ACHN (cell line): ENCODE data around the gene STRN4.
A peak's percentile ranks its signal among the peaks of the same experiment; 100 is the strongest.

ENCODE experiments used
- DNase-seq: peaks from one replicate; pipeline ENCODE4 v3.0.0-alpha.2; 2015
- in situ Hi-C: cut with HindIII; loops from 2 replicates; pipeline ENCODE4 v1.10.0; 2017; ENCODE audit warnings: low sequenced_read_pairs, low pct_ligation_motif_present, low pct_unique_long_range_greater_than_20kb

Gene STRN4

DNA sequence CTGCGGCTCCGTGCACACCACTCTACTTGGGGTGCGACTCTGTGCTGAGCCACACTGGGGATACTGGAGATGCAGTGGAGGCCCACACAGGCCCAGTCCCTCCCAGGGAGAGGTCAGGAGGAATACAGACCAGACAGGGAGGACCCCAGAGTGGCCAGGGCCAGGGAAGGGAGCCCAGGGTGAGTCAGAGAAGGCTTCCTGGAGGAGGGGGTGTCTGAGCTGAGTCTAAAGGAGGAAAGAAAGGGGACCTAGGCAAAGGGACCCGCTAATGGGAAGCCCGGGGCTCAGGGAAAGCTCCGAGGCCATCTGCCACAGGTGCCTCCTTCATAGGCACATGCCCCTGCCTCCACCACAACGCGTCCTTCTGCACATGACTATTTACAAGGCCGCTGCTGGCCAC is 16.1 kb downstream of the STRN4 start:
- DNase-seq: no peak
- in situ Hi-C loops: no loop called here

GRCh38 chr19:46729696-46730095 is 16.6 kb downstream of the STRN4 start:
- in situ Hi-C loops: no loop called here

DNA sequence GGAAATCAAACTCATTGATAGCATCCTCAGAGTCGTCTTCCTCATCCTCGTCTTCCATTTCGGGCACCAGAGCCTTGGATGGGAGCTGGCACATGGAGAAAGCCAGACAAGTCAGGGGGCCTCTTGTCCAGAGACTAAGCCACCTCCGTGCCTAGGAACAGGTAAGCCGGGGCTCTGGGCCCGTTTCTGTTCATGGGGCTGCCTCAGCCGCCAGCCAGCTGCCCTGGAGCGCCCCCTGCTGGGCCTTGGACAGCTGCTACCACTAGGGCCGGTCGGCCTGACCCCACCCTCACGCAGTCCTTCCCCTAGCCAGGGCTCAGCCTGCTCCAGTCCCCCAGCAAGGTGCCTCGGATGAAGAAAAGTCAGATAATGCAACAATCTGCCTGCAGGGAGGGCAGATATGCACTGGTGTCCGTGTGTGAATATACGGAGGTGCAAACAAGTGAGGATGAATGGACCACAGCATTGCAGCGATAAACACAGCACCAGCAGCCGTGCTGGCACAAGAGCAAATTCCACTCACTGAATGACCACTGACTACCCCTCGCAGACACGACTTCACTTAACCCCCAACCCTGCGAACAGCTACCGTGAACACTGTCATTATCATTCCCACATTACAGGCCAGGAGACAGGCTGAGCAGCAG is 17.4 kb downstream of the STRN4 start:
- in situ Hi-C loops: no loop called here
- peak; percentile 39 for DNase-seq

More at GRCh38 chr19:46729696-46730095, 16.6 kb downstream of the STRN4 start:
- DNase-seq: no peak

DNA sequence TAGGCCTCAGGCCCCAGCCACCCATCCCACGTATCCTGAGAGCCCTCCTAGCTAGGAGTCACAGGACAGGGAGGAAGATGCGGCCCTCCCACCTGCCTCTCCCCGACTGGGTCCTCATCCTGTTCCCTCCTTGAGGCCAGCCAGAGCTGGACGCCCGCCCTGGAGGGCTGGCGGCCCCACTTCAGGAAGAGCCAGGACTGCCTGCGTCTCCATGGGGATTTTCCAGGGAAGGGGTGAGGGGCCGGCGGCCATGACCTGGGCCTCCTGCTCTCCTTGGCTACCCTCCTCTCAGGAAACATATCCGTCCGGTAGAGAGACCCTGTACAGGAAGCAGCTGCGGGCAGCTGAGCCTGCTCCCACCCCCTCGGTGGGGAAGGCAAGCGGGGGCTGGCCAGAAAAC is 18.0 kb downstream of the STRN4 start:
- in situ Hi-C loops: no loop called here
- DNase-seq: no peak

- in situ Hi-C loops: no loop called here
- DNase-seq: no peak
These were observed 18.5 kb downstream of the STRN4 start for GRCh38 chr19:46727757-46728156.

GRCh38 chr19:46726971-46727501 is 19.2 kb downstream of the STRN4 start:
- in situ Hi-C loops: no loop called here
- no peak for DNase-seq

DNA sequence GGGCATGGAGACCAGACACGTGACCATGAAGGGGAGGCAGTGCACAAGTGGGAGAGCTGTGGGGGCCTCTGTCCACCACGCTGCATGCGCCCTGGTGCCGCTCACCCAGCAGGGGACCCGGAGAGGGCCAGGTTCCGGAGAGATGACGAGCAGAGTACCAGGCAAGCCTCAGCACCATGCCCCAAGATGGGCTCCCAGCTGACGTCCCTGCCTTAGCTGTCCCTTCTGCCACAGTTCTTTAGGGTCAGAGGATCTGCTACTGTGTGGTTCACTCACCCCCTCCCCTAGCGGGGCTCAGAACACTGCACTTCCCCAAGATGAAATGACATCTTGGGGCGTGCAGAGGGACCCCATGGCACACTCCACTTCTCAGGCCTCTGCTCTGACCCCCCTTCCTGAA is 19.7 kb downstream of the STRN4 start:
- in situ Hi-C loops: no loop called here
- no peak for DNase-seq

DNA sequence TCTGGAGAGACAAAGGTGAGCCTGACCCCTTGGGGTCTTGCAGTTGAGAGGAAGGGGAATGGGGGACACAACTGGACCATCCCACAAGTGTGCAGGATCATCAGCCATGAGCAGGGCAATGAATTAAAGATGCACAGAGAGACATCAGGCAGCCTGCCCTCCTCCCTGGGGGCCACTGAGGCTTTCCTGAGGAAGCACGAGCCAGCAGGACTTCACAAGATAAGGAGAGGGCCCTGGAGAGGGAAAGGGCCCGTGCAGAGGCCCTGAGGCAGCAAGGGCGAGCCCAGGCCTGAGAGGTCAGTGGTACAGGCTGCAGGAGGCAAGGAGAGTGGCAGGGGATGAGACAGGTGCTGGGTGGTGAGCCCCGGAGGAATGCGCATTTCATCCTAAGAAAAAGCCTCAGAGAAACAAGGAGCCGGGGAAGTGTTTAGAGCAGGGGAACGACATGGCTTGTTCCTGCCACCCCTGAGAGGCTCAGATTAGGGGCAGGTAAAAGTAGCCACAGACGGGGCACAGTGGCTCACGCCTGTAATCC is 20.3 kb downstream of the STRN4 start:
- in situ Hi-C loops: no loop called here
- no peak for DNase-seq

DNA sequence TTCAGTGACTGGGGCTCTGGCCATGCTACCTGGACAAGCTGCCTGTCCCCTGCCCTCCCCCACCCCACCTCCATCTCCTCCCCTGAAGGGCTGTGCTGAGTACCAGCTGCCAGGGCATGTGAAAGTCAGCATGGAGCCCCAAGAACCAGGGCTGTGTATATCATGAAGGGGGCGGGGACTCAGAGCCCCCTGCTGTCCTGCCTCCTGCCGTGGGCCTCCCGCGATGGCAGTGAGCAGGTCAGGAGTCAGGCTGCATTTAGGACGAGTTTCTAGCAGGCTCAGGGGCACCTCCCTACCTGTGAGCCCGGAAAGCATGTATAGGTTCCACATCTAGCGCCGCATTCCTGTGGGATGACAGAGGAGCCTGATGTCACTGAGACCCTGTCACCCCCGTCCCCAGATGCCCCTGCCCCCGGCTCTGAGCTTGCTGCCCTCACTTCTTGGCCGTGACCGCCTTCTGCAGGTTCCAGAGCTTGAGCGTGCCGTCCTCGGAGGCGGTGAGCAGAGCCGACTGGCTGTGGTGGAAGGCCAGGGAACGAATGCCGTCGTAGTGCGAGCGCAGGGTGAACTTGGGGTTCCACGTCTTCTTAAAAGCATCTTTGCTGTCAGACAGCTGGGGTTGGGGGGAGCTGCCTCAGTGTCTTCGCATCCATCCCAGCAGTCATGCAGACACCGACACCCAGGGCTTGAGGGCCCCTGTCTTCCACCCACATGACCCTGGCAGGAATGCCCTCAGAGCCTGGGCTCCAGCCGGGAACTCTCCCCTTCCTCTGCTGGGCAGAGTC is 21.0 kb downstream of the STRN4 start:
- DNase-seq: no peak
- in situ Hi-C loops: no loop called here

GRCh38 chr19:46724468-46724867 is 21.8 kb downstream of the STRN4 start:
- DNase-seq: no peak
- in situ Hi-C loops: no loop called here

GRCh38 chr19:46723471-46723870 is 22.8 kb downstream of the STRN4 start:
- DNase-seq: no peak
- in situ Hi-C loops: no loop called here

- in situ Hi-C loops: no loop called here
- no peak for DNase-seq
These were observed 23.2 kb downstream of the STRN4 start for GRCh38 chr19:46723023-46723461.

DNA sequence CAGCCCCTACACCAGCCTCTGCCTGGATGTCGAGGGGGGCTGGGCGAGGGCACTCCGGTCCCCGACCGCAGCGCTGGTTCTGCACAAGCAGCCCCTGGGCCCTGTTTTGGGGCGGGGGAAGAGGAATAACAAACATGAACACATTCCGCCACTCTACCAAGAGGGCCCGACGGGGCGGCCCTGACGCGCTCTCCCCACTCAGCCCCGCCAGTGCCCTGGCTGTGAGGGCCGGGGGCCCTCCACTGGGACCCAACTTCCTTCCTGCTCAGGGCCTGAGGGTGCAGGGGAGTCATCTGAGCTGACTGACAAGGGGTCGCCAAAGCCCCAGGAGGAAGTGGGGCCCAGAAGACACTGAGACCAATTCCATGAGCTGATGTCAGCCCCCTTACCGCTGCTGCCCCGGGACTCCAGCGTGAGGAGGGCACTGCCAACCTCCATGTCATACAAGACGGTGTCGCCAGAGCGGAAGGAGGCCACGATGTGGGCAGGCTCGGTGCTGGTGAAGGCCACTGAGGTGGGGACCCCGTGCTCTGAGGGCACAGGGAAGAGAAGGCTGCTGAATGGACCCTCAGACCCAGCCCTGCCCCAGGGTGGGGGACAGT is 23.7 kb downstream of the STRN4 start:
- in situ Hi-C loops: no loop called here
- DNase-seq: no peak

- no peak for DNase-seq
- in situ Hi-C loops: no loop called here
These were observed 24.3 kb downstream of the STRN4 start for GRCh38 chr19:46722004-46722380.

DNA sequence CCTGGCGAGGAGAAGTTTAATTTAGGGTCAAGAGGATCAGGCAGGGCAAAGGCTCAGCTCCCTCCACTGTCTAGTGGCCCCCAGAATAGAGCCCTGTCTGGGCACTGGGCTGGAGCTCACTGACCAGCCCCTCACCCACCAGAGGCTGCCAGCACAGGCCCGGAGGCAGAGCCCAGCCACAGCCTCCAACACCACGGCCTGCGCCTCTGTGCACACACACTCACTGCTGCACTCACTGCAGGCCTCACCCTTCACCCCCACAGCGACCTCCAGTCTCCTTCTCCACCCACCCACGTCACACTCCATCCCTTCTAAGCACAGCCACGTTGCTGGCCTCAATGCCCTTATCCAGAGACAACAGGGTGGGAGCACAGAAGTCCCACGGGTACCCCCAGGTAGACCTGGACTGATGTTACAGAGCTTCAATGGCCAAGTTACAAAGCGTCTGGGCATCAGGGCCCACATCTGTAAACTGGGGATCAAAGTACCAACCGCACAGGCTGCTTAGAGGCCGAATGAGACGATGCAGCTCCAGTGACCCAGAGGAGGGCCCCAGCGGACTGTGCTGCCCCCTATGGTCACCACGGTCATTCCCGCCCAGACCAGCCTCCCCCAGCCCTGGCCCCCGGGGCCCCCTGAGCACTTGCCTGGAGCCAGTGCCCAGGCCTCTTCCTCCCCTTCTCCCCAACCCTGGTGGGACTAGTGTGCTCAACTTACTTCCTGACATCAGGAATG is 24.8 kb downstream of the STRN4 start:
- DNase-seq: no peak
- in situ Hi-C loops: no loop called here

DNA sequence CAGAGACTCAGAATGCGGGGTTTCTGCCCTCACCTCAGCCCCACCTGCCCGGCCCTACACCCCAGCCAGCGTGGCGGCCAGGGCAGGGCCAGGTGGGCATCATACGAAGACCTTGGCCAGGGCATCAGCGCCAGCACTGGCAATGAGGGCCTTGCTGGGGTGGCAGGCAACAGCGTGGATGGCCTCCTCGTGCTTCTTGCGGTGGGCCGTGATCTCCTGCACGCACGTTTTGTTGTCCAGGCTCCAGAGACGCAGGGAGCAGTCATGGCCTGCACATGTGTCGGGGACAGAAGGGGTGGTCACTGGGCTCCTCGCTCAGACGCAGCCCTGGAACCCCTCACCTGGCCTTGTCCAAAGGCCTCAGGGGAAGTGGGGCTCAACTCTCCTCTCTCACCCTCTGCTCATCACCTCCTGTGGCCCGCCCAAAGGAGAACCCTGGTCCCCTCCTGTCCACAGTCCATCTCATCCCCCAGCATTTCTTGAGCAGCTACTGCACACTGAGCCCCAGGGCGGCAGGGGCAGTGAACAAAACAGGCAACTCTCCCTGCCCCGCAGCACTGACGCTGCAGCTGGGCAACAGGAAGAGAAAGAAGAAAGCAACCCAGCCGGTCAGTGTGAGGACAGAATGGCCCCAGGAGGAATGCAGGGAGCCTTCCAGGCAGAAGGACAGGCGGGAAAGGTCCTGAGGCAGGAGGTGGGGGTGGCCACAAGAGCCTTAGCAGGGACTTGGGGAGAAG is 25.6 kb downstream of the STRN4 start:
- no peak for DNase-seq
- in situ Hi-C loops: no loop called here

DNA sequence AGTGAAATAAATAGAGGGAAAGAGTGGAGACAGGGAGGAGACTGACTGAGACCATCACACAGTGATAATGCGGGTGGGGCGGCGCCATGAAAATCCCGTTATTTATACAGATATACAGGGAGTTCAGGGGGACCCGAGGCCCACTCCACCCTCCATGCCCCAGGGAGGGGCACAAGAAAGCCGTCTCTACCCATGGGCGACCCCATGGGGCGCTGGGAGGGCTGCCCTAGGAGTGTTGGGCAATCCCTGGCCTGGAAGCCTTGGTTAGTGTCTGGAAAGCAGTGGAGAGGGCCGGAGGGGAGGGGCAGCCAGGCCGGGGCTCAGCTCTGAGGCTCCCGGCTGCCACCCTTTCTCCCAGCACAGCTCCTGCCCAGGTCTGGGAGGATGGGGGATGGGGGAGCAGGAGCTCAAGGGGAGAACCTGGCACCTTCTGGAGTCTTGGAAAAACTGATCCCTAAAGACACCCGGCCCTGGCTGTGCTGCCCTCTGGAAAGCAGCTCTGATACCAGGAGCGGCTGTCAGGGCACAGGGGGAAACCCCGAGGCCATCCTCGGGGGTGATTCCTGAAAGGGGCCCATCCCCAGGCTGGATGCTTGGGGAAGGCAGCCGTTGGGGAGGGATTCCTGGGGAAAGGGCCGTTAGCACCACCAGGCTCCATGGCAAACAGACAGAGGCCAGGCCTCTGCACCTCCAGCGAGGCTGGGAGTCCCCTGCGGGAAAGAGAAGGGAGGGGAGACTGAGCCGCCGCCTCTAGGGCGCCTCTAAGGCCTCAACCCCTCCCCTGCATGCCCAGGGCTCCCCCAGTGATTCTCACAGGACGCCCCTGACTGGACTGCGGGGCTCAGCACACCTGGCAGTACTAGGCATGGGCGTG is 26.4 kb downstream of the STRN4 start:
- no peak for DNase-seq
- in situ Hi-C loops: no loop called here
